Kidney (tissue), 14 donors: ENCODE measurements around the gene OAF. TPM values are rescaled to one million over a fixed set of nuclear protein-coding genes. Genes with fewer than 3 reads are reported as not detected.

Experiments
- DNase-seq, 5 donors: peaks; one replicate each; pipeline ENCODE4 v3.0.0-alpha.2; 2013 to 2020
- FAIRE-seq: peaks from 2 replicates; lab custom pipeline; 2012; peaks lifted over from hg19 to GRCh38; lab: Jason Lieb, UNC
- H3K27ac ChIP-seq, 2 donors: one replicate each; pipeline ENCODE4 v1.7.0; 2013; ENCODE audit warnings: low read depth in 2 of 2, low read length in 2 of 2, inconsistent platforms in 1 of 2
- H3K27me3 ChIP-seq: one replicate; pipeline ENCODE4 v1.7.1; 2013; ENCODE audit warnings: low read length, inconsistent platforms; ENCODE audit not compliant: control insufficient read depth, insufficient read depth
- H3K36me3 ChIP-seq, 3 donors: one replicate each; pipeline versions ENCODE4 v1.7.0 to v1.7.1; 2013; ENCODE audit warnings: low read length in 3 of 3, control low read depth in 1 of 3, inconsistent platforms in 1 of 3; ENCODE audit not compliant: insufficient read depth in 3 of 3, control insufficient read depth in 2 of 3
- H3K4me1 ChIP-seq, 3 donors: one replicate each; pipeline versions ENCODE4 v1.7.0 to v1.7.1; 2013; ENCODE audit warnings: low read length in 3 of 3, inconsistent platforms in 1 of 3, low read depth in 1 of 3; ENCODE audit not compliant: control insufficient read depth in 2 of 3, insufficient read depth in 2 of 3
- H3K4me3 ChIP-seq, 3 donors: one replicate each; pipeline versions ENCODE4 v1.7.0 to v1.8.1; 2013; ENCODE audit warnings: low read length in 3 of 3, control low read depth in 1 of 3, inconsistent platforms in 1 of 3
- H3K9ac ChIP-seq, 3 donors: one replicate each; pipeline versions ENCODE4 v1.7.0 to v1.7.1; 2013; ENCODE audit warnings: low read length in 3 of 3, control low read depth in 1 of 3, inconsistent platforms in 1 of 3
- H3K9me3 ChIP-seq, 3 donors: one replicate each; pipeline versions ENCODE4 v1.7.0 to v1.7.1; 2013; ENCODE audit warnings: low read length in 3 of 3, control low read depth in 1 of 3, inconsistent platforms in 1 of 3; ENCODE audit not compliant: control insufficient read depth in 2 of 3, insufficient read depth in 1 of 3
- CTCF ChIP-seq: IDR thresholded peaks from 3 replicates; pipeline ENCODE4 v1.5.1; 2012; ENCODE audit warnings: mild to moderate bottlenecking, moderate library complexity, borderline replicate concordance; ENCODE audit not compliant: insufficient read depth; ENCODE audit errors: extremely low read depth
- intact Hi-C: fragments of 100-400 bp; cut with DNase I; formaldehyde crosslinking; loops from one replicate; pipeline ENCODE4 v1.11.1; 2022
- polyA plus RNA-seq: library from polyadenylated mRNA; stranded (reverse); fragments of 350-450 nt; fragmentation: Illumina TruSeq; extraction: RNeasy Lipid Tissue Mini Kit (QIAGEN cat#74804); gene quantifications from one replicate; pipeline ENCODE4 v1.2.3, GENCODE V29; 2014; ENCODE audit warnings: low read depth, low replicate concordance; ENCODE audit not compliant: insufficient read depth
- total RNA-seq: library from RNA; stranded (reverse); fragmentation: NEBNext Ultra II Directional; extraction: Animal tissue kit (Norgen Biotek cat#: 25700); gene quantifications from one replicate; pipeline ENCODE4 v1.2.1, GENCODE V29; 2021
- donor health status: control.
- donor health status: control.
- donor health status: control.
- donor health status: control.
- donor health status: control.
- donor health status: DM: yes; HTN: yes; CAD: no.
- donor health status: Normal renal cell carcinoma (clear cell type).

The OAF gene
- total and polyA plus RNA-seq, 2 donors from 2014 or later = 48.2 to 78.1 TPM

- FAIRE-seq = no peak
- Histone ChIP-seq H3K27ac (no peak overlapping the region), H3K27me3 (no peaks in the 10 kb centered on the region)
These were observed 42.5 kb upstream of the OAF start for GRCh38 chr11:120168108-120168959.

DNA sequence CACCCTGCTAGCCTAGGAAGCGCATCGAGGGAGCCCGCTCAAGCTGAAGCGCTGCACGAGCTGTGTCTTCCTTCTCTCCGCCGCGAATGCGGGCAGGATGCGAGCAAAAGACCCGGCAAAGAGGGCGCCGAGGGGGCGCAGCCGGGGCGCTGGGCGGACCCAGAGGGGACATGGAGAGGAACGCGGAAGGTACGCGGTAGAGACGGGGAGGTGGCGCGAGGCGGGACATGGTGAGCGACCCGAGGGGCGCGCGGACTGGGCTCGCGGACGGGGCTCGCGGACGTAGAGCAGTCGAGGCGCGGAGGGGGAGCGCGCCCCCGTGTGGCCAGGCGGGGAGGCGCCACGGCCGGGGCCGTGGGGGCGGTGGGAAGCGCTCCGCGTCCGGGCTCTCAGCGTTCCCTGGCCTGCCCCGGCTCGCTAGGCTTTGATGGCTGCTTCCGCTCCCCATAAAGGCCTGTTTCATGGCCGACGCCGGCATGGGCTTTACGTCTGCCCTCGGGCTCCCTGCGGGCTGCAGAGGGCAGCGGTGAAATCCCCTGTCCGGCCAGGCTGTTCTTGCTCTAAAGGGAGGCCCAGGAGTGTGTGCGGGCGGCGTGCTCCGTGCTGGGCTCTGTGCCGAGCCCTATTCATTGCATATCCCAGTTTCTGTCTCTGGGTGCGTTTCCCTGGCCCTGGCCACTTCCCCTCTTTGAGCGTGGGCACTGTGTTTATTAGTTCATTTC, 41.7 kb upstream of the OAF start:
- no peak overlapping the region for H3K27ac ChIP-seq
- TF ChIP-seq CTCF = peak; percentile 72
- intact Hi-C loops = no loop called here
- no peaks in the 10 kb centered on the region for H3K36me3 ChIP-seq
- peaks cover 0 to 16% (median 0%) of the 10 kb centered on the region in 3 donors for H3K4me1 ChIP-seq
- DNase-seq = peak; percentile 83 to 89 (median 88)
- FAIRE-seq = no peak
- peak overlapping the region; percentile 26 to 60 (median 28) for H3K4me3 ChIP-seq
- no peaks in the 10 kb centered on the region for H3K9me3 ChIP-seq
- H3K27me3 ChIP-seq = no peaks in the 10 kb centered on the region
- peak overlapping the region in 1 of 3 donors; percentile 47 for H3K9ac ChIP-seq

More at GRCh38 chr11:120168108-120168959, 42.5 kb upstream of the OAF start:
- H3K9ac ChIP-seq = peak overlapping the region in 1 of 3 donors; percentile 47
- TF ChIP-seq CTCF = no peak
- H3K9me3 ChIP-seq = no peaks in the 10 kb centered on the region
- no peaks in the 10 kb centered on the region for H3K36me3 ChIP-seq
- peak overlapping the region; percentile 26 to 60 (median 28) for H3K4me3 ChIP-seq
- peaks cover 0 to 16% (median 0%) of the 10 kb centered on the region in 3 donors for H3K4me1 ChIP-seq
- intact Hi-C loops = no loop called here
- DNase-seq = peak in 2 of 5 donors; percentile 59 to 72

DNA sequence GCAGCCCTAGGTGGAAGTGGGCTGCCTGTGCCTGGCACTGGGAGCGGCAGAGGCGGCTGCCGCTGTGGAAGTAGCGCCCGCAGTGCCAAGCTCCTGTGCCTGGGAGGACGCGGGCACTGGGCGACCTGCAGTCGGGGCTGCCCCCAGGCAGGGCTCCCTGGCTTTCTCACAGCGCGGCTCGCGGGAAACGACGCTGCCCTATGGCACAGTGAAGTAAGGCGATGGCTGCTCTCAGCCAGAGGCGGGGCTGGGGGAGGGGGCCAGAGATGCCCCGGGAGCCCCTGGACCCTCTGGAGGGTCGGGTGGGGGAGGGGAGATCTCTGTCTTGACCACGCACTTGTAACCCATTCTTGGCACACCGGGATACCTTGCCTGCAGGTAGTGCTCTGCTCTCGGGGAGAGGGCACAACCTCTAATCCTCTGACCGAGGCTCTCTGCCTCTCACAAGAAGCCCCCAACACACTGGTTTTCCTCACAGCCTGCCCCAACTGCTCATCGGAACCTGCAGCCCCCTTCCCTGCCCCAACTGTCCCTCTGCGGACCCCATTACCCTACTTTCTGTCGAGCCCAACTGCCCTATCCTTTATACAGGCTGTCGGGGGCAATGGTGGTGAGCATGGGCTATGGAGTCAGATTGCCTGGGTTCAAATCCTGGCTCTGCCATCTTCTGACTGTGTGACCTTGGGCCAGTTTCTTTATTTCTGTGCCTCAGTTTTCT, 40.7 kb upstream of the OAF start:
- Histone ChIP-seq H3K4me3 (no peak overlapping the region), H3K9me3 (no peaks in the 10 kb centered on the region), H3K9ac (no peak overlapping the region), H3K36me3 (no peaks in the 10 kb centered on the region), H3K27ac (no peak overlapping the region), H3K27me3 (no peaks in the 10 kb centered on the region), H3K4me1 (peaks cover 0 to 16% (median 0%) of the 10 kb centered on the region in 3 donors)
- no peak for FAIRE-seq
- intact Hi-C loops = loop anchor here (5.0 kb wide), 1 partner anchor 57 kb away; no protein-coding TSS in a partner anchor
- TF ChIP-seq CTCF = no peak
- DNase-seq = peak in 2 of 5 donors; percentile 70 to 82
